DMS79 treated with DMSO at 0.1 percent for 48 hours (cell line): ENCODE results near the gene NAXE.
"Not testable (repeated sequence)": the region's sequence is repeated elsewhere in the genome, so short reads cannot be mapped to it uniquely, and the experiment has no call there.

Experiments used
- DNase-seq: peaks from one replicate; lab custom pipeline; 2025; lab: John Stamatoyannopoulos, UW

NAXE gene

GRCh38 chr1:156571261-156571852 lies 20.2 kb upstream of the NAXE start:
- DNase-seq = peak; percentile 17

- peak; percentile 80 for DNase-seq
Measured at GRCh38 chr1:156571919-156572662, 19.5 kb upstream of the NAXE start, which contains the start of gene IQGAP3. IQGAP3 (minus strand) TSS chr1:156572565; CDS start chr1:156572529, 36 bp downstream.

- DNase-seq = no peak
Measured at GRCh38 chr1:156572663-156573018, 18.9 kb upstream of the NAXE start.

GRCh38 chr1:156574039-156574633 lies 17.4 kb upstream of the NAXE start:
- DNase-seq = no peak

DNA sequence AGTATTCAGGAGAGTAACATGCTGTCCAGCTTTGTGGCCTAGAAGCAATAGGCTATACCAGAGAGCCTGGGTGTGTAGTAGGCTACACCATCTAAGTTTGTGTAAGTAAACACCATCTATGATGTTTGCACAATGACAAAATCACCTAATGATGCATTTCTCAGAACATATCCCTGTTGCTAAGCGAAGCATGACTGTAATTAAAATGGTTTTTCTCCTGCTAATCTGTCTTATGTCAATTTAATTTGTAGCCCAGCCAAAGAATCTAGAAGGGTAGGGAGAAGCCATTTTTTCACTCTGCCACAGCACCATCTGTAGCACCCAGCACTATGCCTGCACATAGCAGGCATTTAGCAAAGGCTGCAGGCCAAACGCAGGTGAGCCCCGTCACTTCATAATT lies 14.0 kb upstream of the NAXE start:
- DNase-seq = no peak

- DNase-seq = no peak
Measured at GRCh38 chr1:156578055-156578454, 13.5 kb upstream of the NAXE start.

DNA sequence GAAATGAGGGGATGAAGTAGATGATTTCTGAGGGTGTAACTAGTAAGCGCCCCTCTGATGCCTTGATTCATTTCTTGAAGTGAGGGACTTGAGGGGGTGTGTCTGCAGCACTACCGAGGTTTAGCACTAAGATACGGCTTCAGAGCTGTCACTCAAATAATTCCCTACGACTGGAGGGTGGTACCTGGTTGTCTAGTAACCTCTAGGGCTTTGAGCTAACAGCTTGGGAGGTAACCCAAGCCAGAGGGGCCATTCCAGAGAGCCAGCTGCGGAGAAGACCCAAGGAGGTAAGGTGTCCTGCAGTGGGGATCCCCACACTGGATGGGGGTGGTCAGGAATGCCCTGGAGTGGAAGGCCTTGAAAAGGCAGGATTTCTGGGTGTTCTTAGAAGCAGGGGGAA lies 12.1 kb upstream of the NAXE start, which contains the start of gene TTC24:
Gene TTC24 (plus strand): TSS at position 252 of the 400 bp plus-strand sequence. CDS start 1,642 bp downstream, outside the sequence.
- DNase-seq = no peak

DNA sequence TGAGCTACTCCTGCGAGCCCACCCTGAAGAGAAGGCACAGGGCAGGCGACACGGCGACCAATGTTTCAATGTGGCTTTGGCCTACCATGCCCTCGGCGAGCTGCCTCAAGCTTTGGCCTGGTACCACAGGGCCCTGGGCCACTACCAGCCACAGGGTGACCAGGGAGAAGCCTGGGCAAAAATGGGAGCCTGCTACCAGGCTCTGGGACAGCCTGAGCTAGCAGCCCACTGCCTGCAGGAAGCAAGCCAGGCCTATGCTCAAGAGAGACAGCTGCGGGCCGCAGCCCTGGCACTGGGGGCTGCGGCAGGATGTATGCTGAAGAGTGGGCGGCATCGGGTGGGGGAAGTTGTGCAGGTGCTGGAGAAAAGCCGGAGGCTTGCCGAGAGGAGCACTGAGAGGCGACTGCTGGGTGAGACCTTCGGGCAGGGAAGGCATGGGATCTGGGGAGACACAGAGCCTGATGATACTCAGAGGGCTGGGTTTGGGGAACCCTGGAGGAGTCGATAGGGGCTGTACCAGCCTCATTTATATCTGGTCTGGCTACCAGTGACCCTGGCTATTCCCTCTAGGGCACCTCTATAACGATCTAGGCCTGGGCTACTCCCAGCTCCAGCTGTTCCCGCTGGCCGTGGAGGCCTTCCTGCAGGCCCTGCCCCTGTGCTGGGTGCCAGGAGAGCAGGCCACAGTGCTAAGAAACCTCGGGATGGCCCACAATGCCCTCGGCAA lies 9.8 kb upstream of the NAXE start:
- no peak for DNase-seq

- no peak for DNase-seq
Measured at GRCh38 chr1:156582388-156583017, 9.1 kb upstream of the NAXE start.

GRCh38 chr1:156583821-156584622 lies 7.6 kb upstream of the NAXE start:
- peak; percentile 91 for DNase-seq

DNA sequence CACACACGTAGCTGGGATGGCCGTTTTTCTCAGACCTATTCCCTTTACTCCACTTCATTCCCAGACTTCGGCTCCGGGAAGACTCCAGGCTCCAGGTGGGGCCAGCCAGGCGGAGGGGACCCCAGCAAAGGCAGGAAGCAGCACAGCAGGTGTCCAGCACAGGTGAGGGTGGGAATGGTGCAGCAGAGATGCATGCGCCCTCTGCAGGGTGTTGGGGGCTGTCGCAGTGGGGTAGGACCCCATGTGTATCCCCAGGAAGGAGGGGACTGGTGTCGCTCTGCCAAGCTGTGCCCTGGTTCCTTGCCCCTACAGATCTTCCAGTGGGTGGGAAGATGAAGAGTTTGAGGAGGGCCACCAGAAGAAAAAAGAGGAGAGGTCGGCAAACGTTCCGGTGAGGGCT lies 6.8 kb upstream of the NAXE start:
- DNase-seq = no peak

DNA sequence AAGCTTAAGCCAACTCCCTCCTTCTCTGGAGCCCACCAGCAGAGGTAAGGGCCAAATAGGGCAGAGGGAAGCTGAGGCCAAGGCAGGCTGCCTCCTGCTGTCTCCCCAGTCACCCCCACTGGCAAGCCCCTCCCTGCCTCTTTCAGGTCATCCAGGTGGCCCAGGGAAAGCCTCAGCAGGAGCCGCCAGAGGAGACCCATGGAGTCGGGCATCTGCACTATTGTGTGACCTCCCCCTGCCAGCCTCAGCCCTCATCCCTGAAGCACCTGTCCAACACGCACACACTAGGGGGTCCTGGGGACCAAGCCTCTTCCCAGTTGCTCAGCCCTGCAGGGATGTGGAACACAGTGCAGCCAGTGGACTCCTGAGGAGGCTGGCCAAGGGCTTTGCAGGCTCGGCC lies 5.3 kb upstream of the NAXE start:
- no peak for DNase-seq

DNA sequence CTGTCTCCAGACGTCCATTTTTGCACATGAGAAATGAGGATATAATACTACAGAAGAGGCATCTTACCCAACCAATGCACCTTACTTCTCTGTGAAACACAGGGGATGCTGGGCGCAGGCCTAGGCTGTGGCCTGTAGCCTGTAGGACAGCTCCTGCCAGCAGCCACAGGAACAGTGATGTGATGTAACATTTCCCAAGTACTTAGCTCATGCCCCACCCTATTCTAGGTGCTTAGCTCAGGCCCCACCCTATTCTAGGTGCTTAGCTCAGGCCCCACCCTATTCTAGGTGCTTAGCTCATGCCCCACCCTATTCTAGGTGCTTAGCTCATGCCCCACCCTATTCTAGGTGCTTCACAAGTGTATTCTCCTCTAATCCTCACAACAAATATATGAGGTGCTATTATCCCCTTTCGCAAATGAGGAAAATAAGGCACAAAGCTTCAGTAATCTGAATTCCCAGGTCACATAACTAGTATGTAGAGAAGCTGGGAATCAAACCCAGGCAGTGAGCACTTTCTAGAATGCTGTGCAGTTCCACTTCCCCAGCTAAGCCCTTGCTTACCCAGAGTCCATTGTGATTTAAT lies 4.6 kb upstream of the NAXE start:
- no peak for DNase-seq

- not testable (repeated sequence) for DNase-seq
Measured at GRCh38 chr1:156587927-156588326, 3.6 kb upstream of the NAXE start.

DNA sequence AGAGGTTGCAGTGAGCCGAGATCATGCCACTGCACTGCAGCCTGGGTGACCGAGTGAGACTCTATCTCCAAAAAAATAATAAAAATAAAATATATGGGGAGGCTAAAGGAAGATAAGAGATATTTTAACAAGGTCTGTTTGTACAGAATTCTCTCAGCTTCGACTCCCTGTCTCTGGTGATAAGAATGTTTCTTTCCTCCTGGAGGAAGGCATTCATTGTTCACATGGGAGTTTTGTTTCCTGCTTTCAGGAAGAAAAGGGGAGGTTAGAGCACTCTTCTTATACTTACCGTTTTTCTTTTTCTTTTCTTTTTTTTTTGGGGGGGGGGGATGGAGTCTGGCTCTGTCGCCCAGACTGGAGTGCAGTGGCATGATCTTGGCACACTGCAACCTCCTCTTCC lies 2.0 kb upstream of the NAXE start:
- no peak for DNase-seq

- DNase-seq = no peak
Measured at GRCh38 chr1:156590326-156591180, 1.0 kb upstream of the NAXE start.

- no peak for DNase-seq
Measured at GRCh38 chr1:156591181-156591431, 470 bp upstream of the NAXE start.

DNA sequence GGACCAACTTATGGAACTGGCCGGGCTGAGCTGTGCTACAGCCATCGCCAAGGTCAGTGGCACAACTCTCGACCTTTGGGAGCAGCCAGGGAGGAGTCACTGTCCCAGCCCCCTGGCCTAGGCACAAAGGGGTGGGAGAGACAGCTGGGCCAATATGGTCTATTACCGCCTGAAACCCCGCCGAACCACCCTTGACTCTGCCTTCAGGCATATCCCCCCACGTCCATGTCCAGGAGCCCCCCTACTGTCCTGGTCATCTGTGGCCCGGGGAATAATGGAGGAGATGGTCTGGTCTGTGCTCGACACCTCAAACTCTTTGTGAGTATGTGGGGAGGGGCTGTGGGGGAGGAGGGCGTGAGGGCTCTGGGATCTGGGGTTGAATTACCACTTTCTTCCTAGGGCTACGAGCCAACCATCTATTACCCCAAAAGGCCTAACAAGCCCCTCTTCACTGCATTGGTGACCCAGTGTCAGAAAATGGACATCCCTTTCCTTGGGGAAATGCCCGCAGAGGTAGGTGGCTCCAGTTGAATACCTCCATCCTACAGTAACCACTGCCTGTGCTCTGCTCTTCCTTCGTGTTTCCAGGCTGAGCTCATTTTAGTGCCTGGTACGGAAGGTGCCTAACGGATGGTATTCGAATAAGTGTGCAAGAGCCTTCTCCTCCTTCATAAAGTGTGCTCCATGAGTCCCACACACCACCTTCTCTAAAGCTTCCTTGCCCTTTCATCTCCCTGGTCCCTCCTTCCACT lies 758 bp downstream of the NAXE start:
- no peak for DNase-seq

DNA sequence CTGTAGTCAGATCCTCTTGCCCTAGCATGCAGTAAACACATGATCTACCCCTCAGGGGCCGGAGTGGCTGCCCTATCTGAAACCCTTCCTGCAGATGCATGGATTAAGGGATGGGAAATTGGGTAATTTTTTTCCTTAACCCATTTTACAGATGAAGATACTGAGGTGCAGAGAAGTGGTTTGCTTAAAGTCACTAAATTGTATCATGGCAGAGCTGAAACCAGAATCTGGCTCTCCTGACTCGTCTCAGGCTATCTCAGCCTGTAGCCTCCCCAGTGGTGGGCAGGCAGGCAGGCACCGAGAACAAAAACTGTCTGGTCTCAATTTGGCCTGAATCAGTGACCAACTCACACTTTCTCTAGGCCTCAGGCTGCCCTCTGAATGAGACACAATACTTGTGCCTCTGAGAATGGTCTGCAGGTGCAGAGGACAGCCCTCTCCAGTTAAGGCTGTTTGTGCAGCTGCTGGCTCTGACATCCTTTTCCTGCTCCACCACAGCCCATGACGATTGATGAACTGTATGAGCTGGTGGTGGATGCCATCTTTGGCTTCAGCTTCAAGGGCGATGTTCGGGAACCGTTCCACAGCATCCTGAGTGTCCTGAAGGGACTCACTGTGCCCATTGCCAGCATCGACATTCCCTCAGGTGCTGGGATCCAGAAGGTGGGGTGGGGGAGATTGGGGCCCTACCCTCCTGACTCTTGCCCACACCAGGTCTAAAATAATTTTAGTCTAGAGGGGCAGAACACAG lies 1.5 kb downstream of the NAXE start:
- no peak for DNase-seq
